Urinary bladder (tissue), 4 donors: ENCODE results near the gene NR2C2AP. TPM values are rescaled to one million over a fixed set of nuclear protein-coding genes. Genes with fewer than 3 reads are reported as not detected.

ENCODE experiments used
- DNase-seq: peaks from one replicate; pipeline ENCODE4 v3.0.0-alpha.2; 2015; ENCODE audit errors: extremely low spot score
- H3K27ac ChIP-seq: one replicate; pipeline ENCODE4 v1.5.1; 2013; ENCODE audit warnings: low read depth, mild to moderate bottlenecking, moderate library complexity
- H3K36me3 ChIP-seq: one replicate; pipeline ENCODE4 v1.6.1; 2013; ENCODE audit warnings: mild to moderate bottlenecking, moderate library complexity; ENCODE audit not compliant: insufficient read depth
- H3K4me1 ChIP-seq: one replicate; pipeline ENCODE4 v1.6.1; 2013; ENCODE audit warnings: mild to moderate bottlenecking, moderate library complexity; ENCODE audit not compliant: insufficient read depth
- H3K4me3 ChIP-seq: one replicate; pipeline ENCODE4 v1.5.1; 2013; ENCODE audit warnings: low read depth, low read length
- WGBS: extraction: QIAGEN DNeasy Blood & Tissue Kit; methylation state at CpG from one replicate; pipeline ENCODE4 v1.1.7; 2013; 5-methylcytosine and 5-hydroxymethylcytosine counted together
- polyA plus RNA-seq: library from polyadenylated mRNA; stranded (reverse); fragments of 200-250 nt; gene quantifications from one replicate; pipeline ENCODE4 v1.2.3, GENCODE V29; 2013
- small RNA-seq: library from RNA; depleted of rRNA; stranded (forward); fragments of <200 nt; gene quantifications from one replicate; pipeline ENCODE3, GENCODE V24; 2014
- total RNA-seq: library from RNA; depleted of rRNA; stranded (reverse); fragments of >200 nt; gene quantifications from one replicate; pipeline ENCODE4 v1.2.3, GENCODE V29; 2014
- donor health status: healthy with polysubstance abuse.
- donor health status: healthy.

The NR2C2AP gene
- total and polyA plus RNA-seq, 2 donors = 8.5 to 28.3 TPM

DNA sequence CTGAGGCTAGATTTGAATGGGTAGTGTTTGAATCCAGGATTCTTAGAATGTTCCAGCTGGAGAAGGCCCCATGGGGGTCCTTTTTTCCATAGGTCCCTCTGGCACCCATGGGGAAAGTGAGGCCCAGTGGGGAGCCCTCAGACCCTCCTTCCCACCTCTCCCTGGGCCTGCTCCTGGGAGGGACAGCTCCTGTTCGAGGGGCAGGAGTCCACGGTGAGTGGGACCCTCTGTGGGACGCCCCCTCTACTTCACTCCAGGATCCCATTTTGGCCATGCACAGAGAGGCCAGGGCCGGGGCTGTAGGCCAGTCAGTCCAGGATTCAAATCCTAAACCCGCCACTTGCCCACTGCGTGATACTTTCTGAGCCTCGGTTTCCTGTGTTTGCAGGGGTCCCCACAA, 40.7 kb downstream of the NR2C2AP start:
- Histone ChIP-seq H3K27ac (no peak overlapping the region), H3K36me3 (no peaks in the 10 kb centered on the region), H3K4me3 (no peak overlapping the region), H3K4me1 (no peaks in the 10 kb centered on the region)
- WGBS = 91% methylated on average over 7 of the region's 7 CpGs
- no peak for DNase-seq

DNA sequence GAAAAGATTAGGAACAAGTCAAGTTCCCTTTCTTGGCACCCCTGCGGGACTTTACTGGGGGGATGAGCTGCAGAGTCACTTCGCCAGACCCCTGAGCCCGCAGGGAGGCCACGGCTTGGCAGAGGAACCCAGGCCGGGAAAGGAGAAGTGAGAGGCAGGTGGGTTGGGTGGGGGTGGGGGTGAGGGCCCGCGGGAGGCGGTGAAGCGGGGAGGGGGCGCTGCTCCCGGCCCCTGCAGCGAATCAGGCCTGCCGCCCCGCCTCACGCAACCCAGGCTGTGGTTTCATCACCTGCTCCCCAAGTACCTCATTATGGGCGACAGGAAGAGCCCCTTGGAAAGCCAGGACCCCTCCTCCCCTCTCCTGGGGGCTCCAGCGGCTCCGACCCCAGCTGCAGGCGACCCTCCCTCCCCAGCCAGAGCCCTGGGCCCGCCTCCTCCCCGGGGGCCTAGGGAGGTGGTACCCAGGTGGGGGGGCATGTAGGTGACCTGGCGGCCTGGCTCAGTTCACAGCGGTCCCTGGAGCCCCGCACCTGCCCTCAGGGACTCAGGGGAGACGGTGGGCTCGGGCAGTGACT, 42.7 kb downstream of the NR2C2AP start:
- 59% methylated on average over 26 of the region's 26 CpGs for WGBS
- no peak overlapping the region for H3K4me3 ChIP-seq

DNA sequence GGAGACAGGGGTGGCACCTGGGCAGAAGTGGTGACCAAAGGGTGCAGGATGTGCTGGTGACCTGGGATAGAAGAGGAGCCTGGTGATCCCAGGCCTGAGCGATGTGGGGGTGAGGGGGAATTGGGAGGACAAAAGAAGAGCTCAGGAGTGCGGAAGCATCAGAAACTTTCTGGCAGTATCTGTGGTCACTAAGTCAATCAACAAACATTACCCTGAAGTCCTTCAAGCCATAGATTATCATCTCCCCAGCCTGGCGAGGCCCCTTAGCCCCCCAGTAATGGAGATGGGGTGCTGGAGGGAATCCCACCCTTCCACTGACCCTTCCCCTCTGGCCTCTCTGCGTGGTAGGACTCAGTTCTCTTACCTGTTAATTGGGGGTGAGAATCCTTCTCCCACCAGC, 43.7 kb downstream of the NR2C2AP start:
- no peaks in the 10 kb centered on the region for H3K4me1 ChIP-seq
- no peak overlapping the region for H3K4me3 ChIP-seq
- no peak for DNase-seq
- no peaks in the 10 kb centered on the region for H3K36me3 ChIP-seq
- no peak overlapping the region for H3K27ac ChIP-seq
- WGBS = 91% methylated on average over 4 of the region's 4 CpGs

More for the DNA sequence above, 42.7 kb downstream of the NR2C2AP start:
- no peaks in the 10 kb centered on the region for H3K36me3 ChIP-seq
- no peak overlapping the region for H3K27ac ChIP-seq
- DNase-seq = no peak
- no peaks in the 10 kb centered on the region for H3K4me1 ChIP-seq

- no peak for DNase-seq
- no peak overlapping the region for H3K4me3 ChIP-seq
- no peaks in the 10 kb centered on the region for H3K36me3 ChIP-seq
- WGBS = 76% methylated on average over 6 of the region's 6 CpGs
- no peaks in the 10 kb centered on the region for H3K4me1 ChIP-seq
- H3K27ac ChIP-seq = no peak overlapping the region
These were observed 45.4 kb downstream of the NR2C2AP start for GRCh38 chr19:19157808-19158207.

- no peak overlapping the region for H3K4me3 ChIP-seq
- WGBS = 90% methylated on average over 10 of the region's 10 CpGs
- no peak for DNase-seq
- no peak overlapping the region for H3K27ac ChIP-seq
- H3K36me3 ChIP-seq = no peaks in the 10 kb centered on the region
- H3K4me1 ChIP-seq = no peaks in the 10 kb centered on the region
These were observed 47.6 kb downstream of the NR2C2AP start for GRCh38 chr19:19155495-19156219.

- WGBS = 94% methylated on average over 6 of the region's 6 CpGs
- Histone ChIP-seq H3K36me3 (no peaks in the 10 kb centered on the region), H3K4me1 (no peaks in the 10 kb centered on the region), H3K27ac (no peak overlapping the region), H3K4me3 (no peak overlapping the region)
- no peak for DNase-seq
These were observed 48.3 kb downstream of the NR2C2AP start for GRCh38 chr19:19154768-19155494.

- H3K4me3 ChIP-seq = no peak overlapping the region
- WGBS = 76% methylated on average over 13 of the region's 13 CpGs
- DNase-seq = no peak
These were observed 50.4 kb downstream of the NR2C2AP start for GRCh38 chr19:19152668-19153384.

GRCh38 chr19:19151418-19151817, 51.8 kb downstream of the NR2C2AP start:
- no peaks in the 10 kb centered on the region for H3K36me3 ChIP-seq
- DNase-seq = no peak
- no peak overlapping the region for H3K27ac ChIP-seq
- H3K4me1 ChIP-seq = no peaks in the 10 kb centered on the region
- no peak overlapping the region for H3K4me3 ChIP-seq
- WGBS = 79% methylated on average over 11 of the region's 11 CpGs

More at GRCh38 chr19:19152668-19153384, 50.4 kb downstream of the NR2C2AP start:
- Histone ChIP-seq H3K36me3 (no peaks in the 10 kb centered on the region), H3K27ac (no peak overlapping the region), H3K4me1 (no peaks in the 10 kb centered on the region)

Small RNA genes within 50 kb of the gene (small RNA-seq; reads per million reads assigned to genes)
- gene RNU6-1028P = not detected

Other genes with a start within 250 kb of the NR2C2AP start
- gene SUGP2, start 169.9 kb downstream of the NR2C2AP start, total RNA-seq = 55.8 TPM
- gene SUGP2, start 169.9 kb downstream of the NR2C2AP start, polyA plus RNA-seq = 36.3 TPM
- 19.6 TPM for gene ARMC6, start 169.8 kb downstream of the NR2C2AP start, total RNA-seq
- gene ARMC6, start 169.8 kb downstream of the NR2C2AP start, polyA plus RNA-seq = 20.3 TPM
- gene SLC25A42, start 139.4 kb downstream of the NR2C2AP start, total RNA-seq = 7.1 TPM
- gene SLC25A42, start 139.4 kb downstream of the NR2C2AP start, polyA plus RNA-seq = 14.8 TPM
- gene TMEM161A, start 64.9 kb downstream of the NR2C2AP start, total RNA-seq = 8.8 TPM
- gene TMEM161A, start 64.9 kb downstream of the NR2C2AP start, polyA plus RNA-seq = 30.7 TPM
- gene MEF2B, start 33.2 kb downstream of the NR2C2AP start, total RNA-seq = 0.42 TPM
- gene MEF2B, start 33.2 kb downstream of the NR2C2AP start, polyA plus RNA-seq = 0.48 TPM
- gene BORCS8, start 11.3 kb downstream of the NR2C2AP start, total RNA-seq = 7.8 TPM
- 23.2 TPM for gene BORCS8, start 11.3 kb downstream of the NR2C2AP start, polyA plus RNA-seq
- 28.1 TPM for gene RFXANK, start 11.2 kb downstream of the NR2C2AP start, total RNA-seq
- 62.8 TPM for gene RFXANK, start 11.2 kb downstream of the NR2C2AP start, polyA plus RNA-seq
- gene NCAN, start 8.5 kb upstream of the NR2C2AP start, total RNA-seq = 0.42 TPM
- not detected for gene NCAN, start 8.5 kb upstream of the NR2C2AP start, polyA plus RNA-seq
- gene TM6SF2, start 69.9 kb upstream of the NR2C2AP start, total RNA-seq = 1.5 TPM
- 0.72 TPM for gene TM6SF2, start 69.9 kb upstream of the NR2C2AP start, polyA plus RNA-seq
- gene SUGP1, start 117.1 kb upstream of the NR2C2AP start, total RNA-seq = 13.5 TPM
- gene SUGP1, start 117.1 kb upstream of the NR2C2AP start, polyA plus RNA-seq = 34.7 TPM
- gene MAU2, start 117.4 kb upstream of the NR2C2AP start, total RNA-seq = 31.7 TPM
- 34.6 TPM for gene MAU2, start 117.4 kb upstream of the NR2C2AP start, polyA plus RNA-seq
- 15.8 TPM for gene GATAD2A, start 202.3 kb upstream of the NR2C2AP start, total RNA-seq
- gene GATAD2A, start 202.3 kb upstream of the NR2C2AP start, polyA plus RNA-seq = 22.9 TPM